Loucy (cell line): ENCODE results near the gene FAM8A1.

ENCODE experiments used
- EZH2phosphoT487 ChIP-seq: fragments of 200-600 bp; IDR thresholded peaks from 2 replicates; pipeline ENCODE4 v1.6.1; 2018; ENCODE audit warnings: antibody characterized with exemption, mild to moderate bottlenecking, moderate library complexity, borderline replicate concordance
- TF ChIP-seq, protein P1 (sequence below): fragments of 200-600 bp; sonication (generic); conservative IDR thresholded peaks from 2 replicates; pipeline ENCODE4 v1.5.1; 2014; ENCODE audit warnings: mild to moderate bottlenecking, antibody characterized with exemption, low read length

DNA sequence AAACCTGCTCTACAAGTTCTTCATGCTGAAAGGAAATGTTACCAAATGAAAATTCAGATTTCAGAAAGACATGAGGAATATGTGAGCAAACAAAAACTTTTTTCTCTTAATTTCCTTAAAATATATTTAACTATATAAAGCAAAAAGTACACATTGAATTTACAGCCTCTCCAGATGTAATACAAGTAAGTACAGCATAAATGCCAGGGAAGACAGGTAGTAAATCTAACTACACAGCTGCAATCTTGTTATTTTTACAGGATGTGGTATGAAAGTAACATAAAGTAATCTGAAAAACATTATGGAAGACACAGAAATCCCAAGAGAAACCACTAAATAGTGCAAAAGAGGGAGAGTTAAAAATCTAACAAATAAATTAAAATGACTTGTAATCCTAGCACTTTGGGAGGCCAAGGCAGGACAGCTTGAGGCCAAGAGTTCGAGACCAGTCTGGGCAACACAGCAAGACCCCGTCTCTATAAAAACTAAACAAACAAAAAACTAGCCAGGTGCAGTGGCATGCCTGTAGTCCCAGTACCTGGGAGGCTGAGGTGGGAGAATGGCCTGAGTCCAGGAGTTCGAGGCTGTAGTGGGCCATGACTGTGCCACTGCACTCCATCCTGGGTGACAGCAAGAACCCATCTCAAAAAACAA, 50.7 kb downstream of the FAM8A1 start:
- TF ChIP-seq, protein P1, sequence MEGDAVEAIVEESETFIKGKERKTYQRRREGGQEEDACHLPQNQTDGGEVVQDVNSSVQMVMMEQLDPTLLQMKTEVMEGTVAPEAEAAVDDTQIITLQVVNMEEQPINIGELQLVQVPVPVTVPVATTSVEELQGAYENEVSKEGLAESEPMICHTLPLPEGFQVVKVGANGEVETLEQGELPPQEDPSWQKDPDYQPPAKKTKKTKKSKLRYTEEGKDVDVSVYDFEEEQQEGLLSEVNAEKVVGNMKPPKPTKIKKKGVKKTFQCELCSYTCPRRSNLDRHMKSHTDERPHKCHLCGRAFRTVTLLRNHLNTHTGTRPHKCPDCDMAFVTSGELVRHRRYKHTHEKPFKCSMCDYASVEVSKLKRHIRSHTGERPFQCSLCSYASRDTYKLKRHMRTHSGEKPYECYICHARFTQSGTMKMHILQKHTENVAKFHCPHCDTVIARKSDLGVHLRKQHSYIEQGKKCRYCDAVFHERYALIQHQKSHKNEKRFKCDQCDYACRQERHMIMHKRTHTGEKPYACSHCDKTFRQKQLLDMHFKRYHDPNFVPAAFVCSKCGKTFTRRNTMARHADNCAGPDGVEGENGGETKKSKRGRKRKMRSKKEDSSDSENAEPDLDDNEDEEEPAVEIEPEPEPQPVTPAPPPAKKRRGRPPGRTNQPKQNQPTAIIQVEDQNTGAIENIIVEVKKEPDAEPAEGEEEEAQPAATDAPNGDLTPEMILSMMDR: no peak
- TF ChIP-seq EZH2phosphoT487: no peak
